ENCODE data around the gene TRIO. TPM values are rescaled to one million over a fixed set of nuclear protein-coding genes. Genes with fewer than 3 reads are reported as not detected.

TRIO gene
- total and polyA plus RNA-seq, 2 of the 8 experiments (the other 6 are each of a cell fraction or from before 2014, with no cell fraction given) = 35.1 to 69.1 TPM

GRCh38 chr5:14265570-14265969, 122.4 kb downstream of the TRIO start:
- Histone ChIP-seq H3K23ac (ENCODE audit: insufficient read length) (no peak overlapping the region), H4K5ac (ENCODE audit: insufficient read length, low read depth, low read length) (no peak overlapping the region), H3K4me1 (replicated peaks in 1 of 4; ENCODE audit: control insufficient read depth in 3 of 4, insufficient read depth in 4 of 4, low read length in 3 of 4) (peaks cover 15 to 54% (median 40%) of the 10 kb centered on the region in 4 experiments), H3K4me3 (ENCODE audit: extremely low read depth in 1 of 4, insufficient read depth in 2 of 4, low read depth in 3 of 4, low read length in 4 of 4) (no peak overlapping the region), H3K9ac (replicated peaks in 1 of 4; ENCODE audit: extremely low read depth in 1 of 4, low read depth in 3 of 4, low read length in 3 of 4) (no peak overlapping the region), H2AK5ac (ENCODE audit: low read depth, low read length) (no peak overlapping the region), H3K9me3 (ENCODE audit: insufficient read depth in 2 of 2, low read depth in 1 of 2, low read length in 1 of 2) (no peaks in the 10 kb centered on the region), H4K91ac (replicated peaks; ENCODE audit: insufficient read length, low read length) (no peak overlapping the region), H3K36me3 (ENCODE audit: control insufficient read depth in 2 of 4, insufficient read depth in 4 of 4, low read length in 3 of 4) (no peaks in the 10 kb centered on the region), H3K56ac (replicated peaks; ENCODE audit: insufficient read length, low read depth, low read length) (no peak overlapping the region), H3K79me1 (ENCODE audit: low read depth, low read length) (peaks cover 14% of the 10 kb centered on the region), H3K14ac (ENCODE audit: insufficient read length) (no peak overlapping the region), H4K8ac (ENCODE audit: extremely low read depth, insufficient read depth, low read length) (no peak overlapping the region), H2AFZ (ENCODE audit: low read length) (no peak overlapping the region), H2BK15ac (ENCODE audit: low read length) (no peak overlapping the region), H3K27ac (ENCODE audit: low read depth, low read length) (no peak overlapping the region), H2BK12ac (ENCODE audit: low read depth, low read length) (no peak overlapping the region), H3K79me2 (ENCODE audit: control insufficient read depth in 1 of 2, insufficient read depth in 2 of 2, low read length in 2 of 2) (peaks cover 8 to 97% of the 10 kb centered on the region in 2 experiments; a peak in 3 of 4 replicates), H2BK120ac (replicated peaks; ENCODE audit: low read depth, low read length) (no peak overlapping the region), H2BK20ac (ENCODE audit: low read length) (no peak overlapping the region), H3K23me2 (ENCODE audit: low read depth, low read length) (no peaks in the 10 kb centered on the region), H4K20me1 (replicated peaks in 1 of 2; ENCODE audit: control insufficient read depth in 1 of 2, insufficient read depth in 2 of 2, low read length in 2 of 2) (peaks cover 3 to 4% of the 10 kb centered on the region in 2 experiments), H3K27me3 (replicated peaks in 1 of 4; ENCODE audit: control insufficient read depth in 3 of 4, extremely low read depth in 1 of 4, insufficient read depth in 3 of 4, low read length in 3 of 4) (no peaks in the 10 kb centered on the region), H3K18ac (ENCODE audit: extremely low read depth, low read length) (no peak overlapping the region), H2BK5ac (ENCODE audit: low read depth, low read length) (no peak overlapping the region), H3K4ac (replicated peaks; ENCODE audit: insufficient read length, low read depth, low read length) (no peak overlapping the region), H3K4me2 (ENCODE audit: insufficient read depth in 1 of 2, low read depth in 2 of 2, low read length in 2 of 2) (no peak overlapping the region; a peak in 1 of 4 replicates)
- ChIA-PET CTCF (ENCODE audit: partially characterized antibody) (interaction anchor here (0.6 kb wide), 1 partner anchor 740 kb away, joined by 3 read pairs; no protein-coding TSS in a partner anchor), POLR2A (ENCODE audit: partially characterized antibody) (no interaction called here)
- FAIRE-seq (no peak), DNase-seq (ENCODE audit: low read depth in 1 of 2, low spot score in 2 of 2) (no peak)
- 71% methylated on average over 2 of the region's 2 CpGs; no CpG with 5 or more reads in 1 of the 2 experiments for WGBS, 2 experiments (ENCODE audit: extremely low coverage in 1 of 2, insufficient coverage in 1 of 2, insufficient read length in 1 of 2, insufficient replicate concordance in 2 of 2, low coverage in 1 of 2, low lambda C conversion rate in 2 of 2, missing lambda C conversion rate in 1 of 2)
- TF ChIP-seq SP1 (IDR thresholded peaks at IDR 0.05; ENCODE audit: low read depth, low read length) (no peak), CREB1 (IDR thresholded peaks at IDR 0.05) (no peak), YY1 (IDR thresholded peaks at IDR 0.05; ENCODE audit: low read depth, low read length) (no peak), JUND (IDR thresholded peaks at IDR 0.05; ENCODE audit: low read length) (no peak), TEAD4 (IDR thresholded peaks at IDR 0.05; ENCODE audit: low read depth, low read length) (no peak), ZNF274 (IDR thresholded peaks at IDR 0.05; ENCODE audit: borderline replicate concordance, extremely low read depth, low read length) (no peak), RBBP5 (IDR thresholded peaks at IDR 0.05; ENCODE audit: borderline replicate concordance, low read depth, low read length) (no peak), EZH2 (IDR thresholded peaks at IDR 0.05; ENCODE audit: low read depth, low read length, severe bottlenecking) (no peak), SIX5 (IDR thresholded peaks at IDR 0.05; ENCODE audit: low read depth, low read length) (no peak), POLR2AphosphoS5 (IDR thresholded peaks at IDR 0.05; ENCODE audit: low read depth, low read length) (no peak), CTCF (IDR thresholded peaks at IDR 0.05; ENCODE audit: control extremely low read depth in 1 of 3, insufficient read depth in 1 of 3, low read depth in 1 of 3, low read length in 3 of 3) (no peak), TAF7 (optimal IDR thresholded peaks at IDR 0.05; ENCODE audit: borderline replicate concordance, low read depth, low read length) (no peak), GABPA (IDR thresholded peaks at IDR 0.05; ENCODE audit: borderline replicate concordance, insufficient read depth, low read length) (no peak)
